H1 (cell line): ENCODE results near the gene KCNT1.

ENCODE experiments used
- POLR2A ChIP-seq, 2 experiments: IDR thresholded peaks; 1 replicate in 1 of 2; 2 replicates in 1 of 2; pipeline ENCODE4 v1.6.1; 2011; ENCODE audit warnings: low read depth in 2 of 2, low read length in 2 of 2, mild to moderate bottlenecking in 2 of 2; ENCODE audit errors: control extremely low read depth in 1 of 2
- TF ChIP-seq, protein P1 (sequence below), 3 experiments: IDR thresholded peaks; 1 replicate in 2 of 3; 2 replicates in 1 of 3; pipeline versions ENCODE4 v1.5.1 to v1.6.1; 2011; ENCODE audit warnings: low read length in 3 of 3, mild to moderate bottlenecking in 3 of 3, inconsistent platforms in 2 of 3, low read depth in 1 of 3, moderate library complexity in 1 of 3; ENCODE audit not compliant: insufficient read depth in 1 of 3; ENCODE audit errors: control extremely low read depth in 1 of 3
- TF ChIP-seq, protein P2 (sequence below): IDR thresholded peaks from 2 replicates; pipeline ENCODE4 v1.6.1; 2012; ENCODE audit warnings: low read length, inconsistent platforms

DNA sequence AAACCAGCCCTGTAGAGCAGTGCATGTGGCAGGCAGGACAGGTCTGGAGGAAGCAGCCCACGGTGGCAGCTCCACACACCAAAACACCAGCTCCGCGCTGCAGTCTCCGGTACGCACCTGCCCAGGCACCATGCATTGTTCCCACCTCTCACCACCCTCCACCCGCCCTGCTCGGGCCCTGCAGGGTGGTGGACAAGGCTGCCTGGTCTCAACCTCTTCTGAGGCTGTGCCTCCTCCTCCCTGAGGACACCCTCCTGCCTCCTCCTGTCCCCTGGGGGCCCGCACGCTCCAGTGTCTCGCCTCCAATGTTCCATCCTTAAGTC is 96.2 kb downstream of the KCNT1 start:
- TF ChIP-seq, protein P1, sequence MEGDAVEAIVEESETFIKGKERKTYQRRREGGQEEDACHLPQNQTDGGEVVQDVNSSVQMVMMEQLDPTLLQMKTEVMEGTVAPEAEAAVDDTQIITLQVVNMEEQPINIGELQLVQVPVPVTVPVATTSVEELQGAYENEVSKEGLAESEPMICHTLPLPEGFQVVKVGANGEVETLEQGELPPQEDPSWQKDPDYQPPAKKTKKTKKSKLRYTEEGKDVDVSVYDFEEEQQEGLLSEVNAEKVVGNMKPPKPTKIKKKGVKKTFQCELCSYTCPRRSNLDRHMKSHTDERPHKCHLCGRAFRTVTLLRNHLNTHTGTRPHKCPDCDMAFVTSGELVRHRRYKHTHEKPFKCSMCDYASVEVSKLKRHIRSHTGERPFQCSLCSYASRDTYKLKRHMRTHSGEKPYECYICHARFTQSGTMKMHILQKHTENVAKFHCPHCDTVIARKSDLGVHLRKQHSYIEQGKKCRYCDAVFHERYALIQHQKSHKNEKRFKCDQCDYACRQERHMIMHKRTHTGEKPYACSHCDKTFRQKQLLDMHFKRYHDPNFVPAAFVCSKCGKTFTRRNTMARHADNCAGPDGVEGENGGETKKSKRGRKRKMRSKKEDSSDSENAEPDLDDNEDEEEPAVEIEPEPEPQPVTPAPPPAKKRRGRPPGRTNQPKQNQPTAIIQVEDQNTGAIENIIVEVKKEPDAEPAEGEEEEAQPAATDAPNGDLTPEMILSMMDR (IDR thresholded peaks at IDR 0.05; ENCODE audit: control extremely low read depth in 1 of 3, insufficient read depth in 1 of 3, low read depth in 1 of 3, low read length in 3 of 3), result no peak
- TF ChIP-seq POLR2A (IDR thresholded peaks at IDR 0.05; ENCODE audit: control extremely low read depth in 1 of 2, low read depth in 2 of 2, low read length in 2 of 2), result no peak
- TF ChIP-seq, protein P2, sequence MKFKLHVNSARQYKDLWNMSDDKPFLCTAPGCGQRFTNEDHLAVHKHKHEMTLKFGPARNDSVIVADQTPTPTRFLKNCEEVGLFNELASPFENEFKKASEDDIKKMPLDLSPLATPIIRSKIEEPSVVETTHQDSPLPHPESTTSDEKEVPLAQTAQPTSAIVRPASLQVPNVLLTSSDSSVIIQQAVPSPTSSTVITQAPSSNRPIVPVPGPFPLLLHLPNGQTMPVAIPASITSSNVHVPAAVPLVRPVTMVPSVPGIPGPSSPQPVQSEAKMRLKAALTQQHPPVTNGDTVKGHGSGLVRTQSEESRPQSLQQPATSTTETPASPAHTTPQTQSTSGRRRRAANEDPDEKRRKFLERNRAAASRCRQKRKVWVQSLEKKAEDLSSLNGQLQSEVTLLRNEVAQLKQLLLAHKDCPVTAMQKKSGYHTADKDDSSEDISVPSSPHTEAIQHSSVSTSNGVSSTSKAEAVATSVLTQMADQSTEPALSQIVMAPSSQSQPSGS, result no peak
